ENCODE data around the gene NEB.

GRCh38 chr2:151682459-151683003 is 51.7 kb downstream of the NEB start:
- TF ChIP-seq CTCF (IDR thresholded peaks at IDR 0.05; ENCODE audit: low read depth, low read length, poor library complexity, severe bottlenecking) (no peak), EZH2phosphoT487 (IDR thresholded peaks at IDR 0.05; ENCODE audit: borderline replicate concordance, low read length) (no peak)
